HG02885 (cell line): ENCODE data around the gene ADCY5.

Source experiments
- ATAC-seq: cut with Tn5 transposase; IDR thresholded peaks from one replicate; pipeline ENCODE4 v1.9.1; 2021; ENCODE audit warnings: mild to moderate bottlenecking; ENCODE audit not compliant: unreplicated experiment, poor library complexity

The ADCY5 gene

GRCh38 chr3:123464211-123464610 lies 15.3 kb upstream of the ADCY5 start:
- ATAC-seq = no peak

- ATAC-seq = no peak
Measured at GRCh38 chr3:123459862-123460261, 11.0 kb upstream of the ADCY5 start.

- no peak for ATAC-seq
Measured at GRCh38 chr3:123458255-123458654, 9.4 kb upstream of the ADCY5 start.

- ATAC-seq = no peak
Measured at GRCh38 chr3:123457841-123458240, 9.0 kb upstream of the ADCY5 start.

GRCh38 chr3:123453675-123454074 lies 4.8 kb upstream of the ADCY5 start:
- no peak for ATAC-seq

- ATAC-seq = no peak
Measured at GRCh38 chr3:123451186-123451585, 2.3 kb upstream of the ADCY5 start.

- ATAC-seq = no peak
Measured at GRCh38 chr3:123449997-123450604, 1.2 kb upstream of the ADCY5 start.

GRCh38 chr3:123449102-123449996 lies 459 bp upstream of the ADCY5 start:
- ATAC-seq = no peak

- no peak for ATAC-seq
Measured at GRCh38 chr3:123447749-123448517, 957 bp downstream of the ADCY5 start.

- ATAC-seq = no peak
Measured at GRCh38 chr3:123447416-123447748, 1.5 kb downstream of the ADCY5 start.

- ATAC-seq = no peak
Measured at GRCh38 chr3:123446610-123447109, 2.2 kb downstream of the ADCY5 start.

- no peak for ATAC-seq
Measured at GRCh38 chr3:123446210-123446609, 2.7 kb downstream of the ADCY5 start.

- ATAC-seq = no peak
Measured at GRCh38 chr3:123445702-123446101, 3.2 kb downstream of the ADCY5 start.

GRCh38 chr3:123444744-123445143 lies 4.1 kb downstream of the ADCY5 start:
- ATAC-seq = no peak

- ATAC-seq = no peak
Measured at GRCh38 chr3:123444023-123444422, 4.9 kb downstream of the ADCY5 start.

GRCh38 chr3:123442908-123443307 lies 6.0 kb downstream of the ADCY5 start:
- no peak for ATAC-seq

- ATAC-seq = no peak
Measured at GRCh38 chr3:123442125-123442524, 6.8 kb downstream of the ADCY5 start.

- ATAC-seq = no peak
Measured at GRCh38 chr3:123439806-123440580, 8.9 kb downstream of the ADCY5 start.

- no peak for ATAC-seq
Measured at GRCh38 chr3:123432832-123433523, 15.9 kb downstream of the ADCY5 start.
